GM12891 (cell line): ENCODE data around the gene GOLPH3.

Source experiments
- POLR2A ChIP-seq: IDR thresholded peaks from 2 replicates; pipeline ENCODE4 v1.6.1; 2011; ENCODE audit warnings: low read depth, low read length, control low read depth
- POLR2AphosphoS5 ChIP-seq: IDR thresholded peaks from 2 replicates; pipeline ENCODE4 v1.6.1; 2011; ENCODE audit warnings: low read depth, low read length, control low read depth
- SPI1 ChIP-seq: IDR thresholded peaks from 2 replicates; pipeline ENCODE4 v1.6.1; 2011; ENCODE audit warnings: low read depth, low read length, control low read depth

GRCh38 chr5:32163053-32163452, 11.1 kb downstream of the GOLPH3 start:
- no peak for TF ChIP-seq POLR2AphosphoS5
- TF ChIP-seq POLR2A, result no peak
- no peak for TF ChIP-seq SPI1
